Activated T-helper 1 cell treated with anti-CD3 and anti-CD28 coated beads, Interleukin-12 subunit alpha, Interleukin-12 subunit beta, Interleukin-2, Interleukin-4 antibody, amounts not matched to agents 30 ng/mL and 10 ng/mL and 1 ng/mL, durations not matched to agents 14 hours and 24 hours and 36 hours (primary cell): ENCODE results near the gene RNF157. TPM values are rescaled to one million over a fixed set of nuclear protein-coding genes. Genes with fewer than 3 reads are reported as not detected.
A peak's percentile ranks its signal among the peaks of the same experiment; 100 is the strongest.
"Not testable (repeated sequence)": the region's sequence is repeated elsewhere in the genome, so short reads cannot be mapped to it uniquely, and the experiment has no call there.

Experiments used
- DNase-seq: peaks from one replicate; pipeline ENCODE4 v3.0.0; 2021; ENCODE audit warnings: low spot score
- H3K27ac Mint-ChIP-seq: one replicate; pipeline ENCODE4 v1.8.0; 2021; ENCODE audit warnings: mild to moderate bottlenecking, mixed read lengths
- H3K27me3 Mint-ChIP-seq: one replicate; pipeline ENCODE4 v1.8.0; 2022; ENCODE audit warnings: mild to moderate bottlenecking, moderate library complexity, mixed read lengths; ENCODE audit not compliant: insufficient read depth
- H3K36me3 Mint-ChIP-seq: one replicate; pipeline ENCODE4 v1.8.0; 2021; ENCODE audit warnings: low read depth, mixed read lengths
- H3K4me1 Mint-ChIP-seq: one replicate; pipeline ENCODE4 v1.8.0; 2021; ENCODE audit warnings: low read depth, mixed read lengths
- H3K4me3 Mint-ChIP-seq: one replicate; pipeline ENCODE4 v1.8.0; 2021; ENCODE audit warnings: mild to moderate bottlenecking, moderate library complexity, mixed read lengths
- H3K9me3 Mint-ChIP-seq: one replicate; pipeline ENCODE4 v1.8.0; 2021; ENCODE audit warnings: mixed read lengths
- intact Hi-C: fragments of 100-400 bp; cut with micrococcal nuclease; formaldehyde crosslinking; loops from one replicate; pipeline ENCODE4 v1.15.1; 2024
- total RNA-seq: library from RNA; stranded (reverse); gene quantifications from 2 replicates; pipeline ENCODE4 v1.2.3, GENCODE V29; 2022

RNF157 gene
- total RNA-seq, 1 donor from 2014 or later, result 51.7 TPM

DNA sequence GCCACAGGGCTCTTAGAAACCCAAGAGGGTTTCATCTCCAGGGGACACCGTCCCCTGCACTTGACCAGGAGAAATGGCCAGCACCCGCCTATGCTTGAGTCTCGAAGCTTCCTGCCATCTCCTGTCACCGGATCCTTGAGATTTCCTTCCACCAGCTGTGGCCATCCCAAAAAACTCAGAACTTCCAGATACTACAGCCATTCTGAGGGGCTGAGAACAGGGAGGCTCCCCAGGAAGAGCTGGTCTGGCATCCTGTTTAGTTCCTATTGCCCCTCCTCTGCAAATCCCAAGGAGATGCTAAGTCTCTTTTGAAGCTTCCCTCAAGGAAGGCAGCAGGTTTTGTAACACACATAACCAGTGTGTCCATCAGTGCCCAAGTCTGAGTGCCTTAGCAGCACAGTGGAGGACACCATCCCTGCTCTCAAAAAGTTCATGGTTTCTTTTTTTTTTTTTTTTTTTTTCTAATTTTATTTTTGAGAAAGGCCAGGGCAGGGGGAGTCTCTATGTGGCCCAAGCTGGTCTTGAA is 26.8 kb upstream of the RNF157 start:
- peaks cover 36% of the 10 kb centered on the region for H3K36me3 Mint-ChIP-seq
- peaks cover 58% of the 10 kb centered on the region for H3K4me1 Mint-ChIP-seq
- DNase-seq, result no peak
- peak overlapping the region; percentile 98 for H3K27ac Mint-ChIP-seq
- no peaks in the 10 kb centered on the region for H3K27me3 Mint-ChIP-seq
- H3K4me3 Mint-ChIP-seq, result peak overlapping the region; percentile 94
- no peaks in the 10 kb centered on the region for H3K9me3 Mint-ChIP-seq
- intact Hi-C loops, result loop anchor here (5.0 to 10.0 kb wide), 2 partner anchors 238 to 470 kb away; partner anchors contain the start of genes MFSD11, RHBDF2 and SRSF2

- H3K9me3 Mint-ChIP-seq, result no peaks in the 10 kb centered on the region
- DNase-seq, result no peak
- peaks cover 62% of the 10 kb centered on the region for H3K4me1 Mint-ChIP-seq
- peak overlapping the region; percentile 94 for H3K4me3 Mint-ChIP-seq
- peaks cover 36% of the 10 kb centered on the region for H3K36me3 Mint-ChIP-seq
- H3K27me3 Mint-ChIP-seq, result no peaks in the 10 kb centered on the region
- intact Hi-C loops, result loop anchor here (5.0 to 10.0 kb wide), 2 partner anchors 238 to 471 kb away; partner anchors contain the start of genes MFSD11, RHBDF2 and SRSF2
- peak overlapping the region; percentile 86 for H3K27ac Mint-ChIP-seq
Observed at GRCh38 chr17:76266244-76266938, 26.1 kb upstream of the RNF157 start.

DNA sequence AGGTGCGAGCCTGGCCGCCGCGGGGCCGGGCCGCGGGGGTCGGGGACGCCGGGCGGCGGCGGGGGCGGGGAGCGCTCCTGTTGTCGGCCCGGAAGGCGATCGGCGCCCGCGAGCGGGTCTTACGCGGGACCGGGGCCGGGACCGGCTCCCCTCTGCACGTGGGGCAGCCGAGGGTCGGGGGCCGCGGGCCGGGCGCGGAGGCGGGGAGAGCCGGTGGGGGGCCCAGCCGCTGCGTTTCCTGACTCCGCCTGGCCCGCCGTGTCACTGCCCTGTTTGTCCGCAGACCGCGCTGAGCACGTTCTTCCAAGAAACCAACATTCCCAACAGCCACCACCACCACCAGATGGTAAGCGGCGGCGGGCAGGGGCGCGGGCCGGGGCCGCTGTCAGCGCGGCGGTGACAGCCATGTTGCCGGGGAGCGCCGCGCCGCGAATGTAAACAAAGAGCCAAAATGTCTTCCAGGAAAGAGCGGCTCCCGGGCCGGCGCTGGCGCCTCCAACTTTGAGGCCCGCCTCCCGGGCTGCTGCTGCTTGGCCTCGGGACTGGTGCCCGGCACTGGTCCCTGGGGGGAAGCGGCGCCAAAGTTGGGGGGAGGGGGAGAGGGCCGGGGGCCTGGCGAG is 25.4 kb upstream of the RNF157 start:
- Mint-ChIP-seq H3K9me3 (no peaks in the 10 kb centered on the region), H3K27me3 (no peaks in the 10 kb centered on the region), H3K4me1 (peaks cover 60% of the 10 kb centered on the region), H3K36me3 (peaks cover 32% of the 10 kb centered on the region), H3K27ac (peak overlapping the region; percentile 86), H3K4me3 (peak overlapping the region; percentile 94)
- peak; percentile 64 for DNase-seq
- intact Hi-C loops, result loop anchor here (2.0 to 10.0 kb wide), 4 partner anchors 195 to 487 kb away; partner anchors contain the start of genes MFSD11, RHBDF2 and SRSF2

DNA sequence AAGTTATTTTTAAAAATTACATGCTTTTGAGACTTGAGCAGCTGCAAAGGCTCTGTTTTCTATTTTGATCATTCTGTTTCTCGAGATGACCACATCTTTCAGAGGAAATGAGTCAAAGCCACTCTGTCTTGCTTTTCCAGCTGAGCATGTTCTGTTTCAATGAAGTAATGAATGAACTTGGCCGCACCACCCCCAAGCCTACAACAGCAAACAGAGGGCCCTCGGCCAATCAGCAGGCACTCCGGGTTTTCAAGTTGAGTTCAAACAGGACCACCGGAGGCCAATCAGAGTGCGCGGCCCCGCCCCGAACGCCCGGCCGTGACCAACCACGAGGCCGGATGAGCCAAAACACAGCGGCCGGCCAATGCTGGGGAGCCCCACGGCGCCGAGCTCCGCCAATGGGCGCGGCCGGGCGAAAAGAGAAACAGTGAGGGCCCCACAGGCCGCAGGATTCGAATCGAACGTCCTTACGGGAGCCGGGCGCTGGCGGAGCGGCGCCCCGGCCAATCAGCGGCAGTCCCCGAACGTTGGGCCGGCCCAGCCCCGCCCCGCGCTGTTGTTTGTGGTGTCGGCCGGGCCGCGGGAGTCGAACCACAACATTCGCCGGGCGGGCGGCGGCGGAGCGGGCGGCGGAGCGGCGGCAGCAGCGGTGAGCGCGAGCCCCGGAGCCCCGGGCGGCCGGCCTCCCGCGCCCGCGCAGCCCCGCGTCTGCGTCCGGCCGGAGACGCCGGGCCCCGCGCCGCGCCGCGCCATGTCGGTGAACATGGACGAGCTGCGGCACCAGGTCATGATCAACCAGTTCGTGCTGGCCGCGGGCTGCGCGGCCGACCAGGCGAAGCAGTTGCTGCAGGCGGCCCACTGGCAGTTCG is 24.7 kb upstream of the RNF157 start, which contains the start of gene UBALD2:
TSS of gene UBALD2 (plus strand) at position 594 of the 869 bp plus-strand sequence. CDS start at position 752, 158 bp downstream.
- Mint-ChIP-seq H3K9me3 (no peaks in the 10 kb centered on the region), H3K4me1 (peaks cover 63% of the 10 kb centered on the region), H3K27ac (peak within 1 kb of the TSS; percentile 94), H3K36me3 (peaks cover 30% of the 10 kb centered on the region), H3K4me3 (peak within 1 kb of the TSS; percentile 94), H3K27me3 (no peaks in the 10 kb centered on the region)
- peak; percentile 99 for DNase-seq
- intact Hi-C loops, result loop anchor here (1.0 to 10.0 kb wide), 8 partner anchors 7 to 486 kb away; partner anchors contain the start of genes MFSD11, RHBDF2 and SRSF2

GRCh38 chr17:76264425-76264754 is 24.1 kb upstream of the RNF157 start:
- peak overlapping the region; percentile 61 for H3K4me3 Mint-ChIP-seq
- peaks cover 60% of the 10 kb centered on the region for H3K4me1 Mint-ChIP-seq
- no peaks in the 10 kb centered on the region for H3K27me3 Mint-ChIP-seq
- no peaks in the 10 kb centered on the region for H3K9me3 Mint-ChIP-seq
- intact Hi-C loops, result loop anchor here (1.0 to 10.0 kb wide), 7 partner anchors 8 to 486 kb away; partner anchors contain the start of gene RHBDF2
- H3K27ac Mint-ChIP-seq, result peak overlapping the region; percentile 94
- no peak for DNase-seq
- H3K36me3 Mint-ChIP-seq, result peaks cover 24% of the 10 kb centered on the region

- peak overlapping the region; percentile 94 for H3K27ac Mint-ChIP-seq
- no peaks in the 10 kb centered on the region for H3K9me3 Mint-ChIP-seq
- H3K27me3 Mint-ChIP-seq, result no peaks in the 10 kb centered on the region
- peaks cover 19% of the 10 kb centered on the region for H3K36me3 Mint-ChIP-seq
- peak overlapping the region; percentile 61 for H3K4me3 Mint-ChIP-seq
- DNase-seq, result no peak
- H3K4me1 Mint-ChIP-seq, result peaks cover 58% of the 10 kb centered on the region
- intact Hi-C loops, result loop anchor here (1.0 to 10.0 kb wide), 8 partner anchors 8 to 485 kb away; partner anchors contain the start of gene RHBDF2
Observed at GRCh38 chr17:76263896-76264295, 23.6 kb upstream of the RNF157 start.

DNA sequence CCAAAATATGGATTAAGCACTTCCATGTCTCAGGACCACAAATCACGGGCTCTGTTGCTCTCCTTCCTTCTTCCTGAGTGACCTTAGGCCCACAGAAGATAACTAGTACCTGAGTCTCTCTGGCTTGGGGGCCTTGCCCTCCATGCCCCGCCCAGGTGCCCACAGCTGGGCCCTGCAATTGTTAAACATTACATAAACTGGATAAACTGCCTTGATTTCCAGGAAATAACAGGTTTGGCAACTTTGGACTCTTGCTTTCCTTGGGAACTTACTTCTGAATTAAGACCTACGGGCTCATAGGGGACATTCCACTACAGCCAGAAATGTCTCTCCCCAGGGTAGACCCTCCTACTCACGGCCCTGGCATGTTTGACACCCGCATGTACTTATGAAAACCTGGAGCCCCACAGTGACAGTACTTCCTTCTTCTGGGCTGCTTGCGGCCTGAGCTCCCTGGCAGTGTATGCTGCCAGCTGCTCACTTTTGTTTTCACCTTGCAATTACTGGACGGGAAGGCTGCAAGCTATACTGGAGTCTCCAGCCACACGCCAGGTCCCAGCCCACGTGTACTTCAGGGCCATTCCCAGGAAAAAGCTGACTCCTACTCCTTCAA is 22.5 kb upstream of the RNF157 start:
- Mint-ChIP-seq H3K27me3 (no peaks in the 10 kb centered on the region), H3K4me1 (peaks cover 52% of the 10 kb centered on the region), H3K27ac (peak overlapping the region; percentile 94), H3K36me3 (peaks cover 13% of the 10 kb centered on the region), H3K9me3 (no peaks in the 10 kb centered on the region), H3K4me3 (peak overlapping the region; percentile 59)
- DNase-seq, result no peak
- intact Hi-C loops, result loop anchor here (1.0 to 10.0 kb wide), 2 partner anchors 22 to 242 kb away; partner anchors contain the start of gene RHBDF2

- peak overlapping the region; percentile 22 for H3K4me3 Mint-ChIP-seq
- H3K27me3 Mint-ChIP-seq, result no peaks in the 10 kb centered on the region
- H3K27ac Mint-ChIP-seq, result peak overlapping the region; percentile 94
- no peak for DNase-seq
- H3K4me1 Mint-ChIP-seq, result peaks cover 52% of the 10 kb centered on the region
- H3K9me3 Mint-ChIP-seq, result peaks cover 3% of the 10 kb centered on the region
- peaks cover 6% of the 10 kb centered on the region for H3K36me3 Mint-ChIP-seq
- intact Hi-C loops, result loop anchor here (10.0 kb wide), 1 partner anchor 243 kb away; the partner anchor contains the start of gene RHBDF2
Observed at GRCh38 chr17:76261421-76262215, 21.3 kb upstream of the RNF157 start.

DNA sequence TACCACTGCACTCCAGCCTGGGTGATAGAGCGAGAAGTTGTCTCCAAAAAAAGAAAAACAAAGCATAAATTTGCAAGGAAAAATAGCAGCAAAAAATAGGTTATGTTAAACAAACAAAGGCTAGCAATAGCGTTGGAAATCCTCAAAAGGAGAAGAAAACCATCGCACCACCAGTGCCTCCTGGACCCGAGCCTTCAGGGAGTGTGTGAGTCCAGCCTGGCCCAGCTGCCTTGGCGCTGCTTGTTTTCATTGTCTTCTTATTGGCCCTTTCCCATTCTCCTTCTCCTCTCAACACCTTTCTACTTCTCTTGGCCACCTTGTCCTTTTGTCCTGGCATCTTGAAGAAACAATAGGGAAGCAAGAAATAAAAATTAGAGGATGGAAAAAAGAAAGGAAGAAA is 20.4 kb upstream of the RNF157 start:
- peak overlapping the region; percentile 74 for H3K27ac Mint-ChIP-seq
- intact Hi-C loops, result loop anchor here (10.0 kb wide), 1 partner anchor 244 kb away; the partner anchor contains the start of gene RHBDF2
- no peaks in the 10 kb centered on the region for H3K27me3 Mint-ChIP-seq
- H3K9me3 Mint-ChIP-seq, result peaks cover 3% of the 10 kb centered on the region
- no peak overlapping the region for H3K4me3 Mint-ChIP-seq
- peaks cover 62% of the 10 kb centered on the region for H3K4me1 Mint-ChIP-seq
- peaks cover 4% of the 10 kb centered on the region for H3K36me3 Mint-ChIP-seq
- DNase-seq, result no peak

DNA sequence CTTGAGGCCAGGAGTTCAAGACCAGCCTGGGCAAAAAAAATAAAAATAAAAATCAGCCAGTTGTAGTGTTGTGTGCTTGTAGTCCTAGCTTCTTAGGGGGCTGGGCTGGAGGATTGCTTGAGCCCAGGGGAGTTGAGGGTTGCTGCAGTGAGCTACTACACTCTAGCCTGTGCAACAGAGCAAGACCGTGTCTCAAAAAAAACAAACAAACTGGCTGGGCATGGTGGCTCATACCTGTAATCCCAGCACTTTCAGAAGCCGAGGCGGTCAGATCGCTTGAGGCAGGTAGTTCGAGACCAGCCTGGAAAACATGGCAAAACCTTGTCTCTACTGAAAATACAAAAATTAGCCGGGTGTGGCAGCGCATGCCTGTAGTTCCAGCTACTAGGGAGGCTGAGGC is 19.9 kb upstream of the RNF157 start:
- Mint-ChIP-seq H3K4me1 (peaks cover 66% of the 10 kb centered on the region), H3K9me3 (peaks cover 3% of the 10 kb centered on the region), H3K27ac (no peak overlapping the region), H3K4me3 (no peak overlapping the region), H3K27me3 (no peaks in the 10 kb centered on the region), H3K36me3 (peaks cover 4% of the 10 kb centered on the region)
- intact Hi-C loops, result loop anchor here (10.0 kb wide), 1 partner anchor 245 kb away; the partner anchor contains the start of gene RHBDF2
- DNase-seq, result no peak

DNA sequence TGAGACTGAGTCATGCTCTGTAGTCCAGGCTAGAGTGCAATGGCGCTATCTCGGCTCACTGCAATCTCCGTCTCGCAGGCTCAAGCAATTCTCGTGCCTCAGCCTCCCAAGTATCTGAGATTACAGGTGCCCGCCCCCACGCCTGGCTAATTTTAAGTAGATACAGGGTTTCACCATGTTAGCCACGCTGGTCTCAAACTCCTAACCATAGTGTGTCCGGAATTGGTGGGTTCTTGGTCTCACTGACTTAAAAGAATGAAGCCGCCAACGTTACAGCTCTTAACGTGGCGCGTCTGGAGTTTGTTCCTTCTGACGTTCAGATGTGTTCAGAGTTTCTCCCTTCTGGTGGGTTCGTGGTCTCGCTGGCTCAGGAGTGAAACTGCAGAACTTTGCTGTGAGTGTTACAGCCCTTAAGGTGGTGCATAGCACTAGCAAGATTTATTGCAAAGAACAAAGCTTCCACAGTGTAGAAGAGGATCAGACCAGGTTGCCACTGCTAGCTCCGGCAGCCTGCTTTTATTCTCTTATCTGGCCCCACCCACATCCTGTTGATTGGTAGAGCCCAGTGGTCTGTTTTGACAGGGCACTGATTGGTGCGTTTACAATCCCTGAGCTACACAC is 16.2 kb upstream of the RNF157 start:
- peaks cover 60% of the 10 kb centered on the region for H3K4me1 Mint-ChIP-seq

More for the DNA sequence above, 16.2 kb upstream of the RNF157 start:
- H3K36me3 Mint-ChIP-seq, H3K27me3 Mint-ChIP-seq, H3K9me3 Mint-ChIP-seq, DNase-seq: not testable (repeated sequence)
- Mint-ChIP-seq H3K27ac (peak overlapping the region; percentile 86), H3K4me3 (peak overlapping the region; percentile 62)
- intact Hi-C loops, result loop anchor here (1.0 kb wide), 1 partner anchor 8 kb away; no protein-coding TSS in a partner anchor
